Glutamatergic neuron (in vitro differentiated cells): ENCODE data around the gene MCTP2. TPM values are rescaled to one million over a fixed set of nuclear protein-coding genes. Genes with fewer than 3 reads are reported as not detected.

Experiments used
- DNase-seq: peaks from one replicate; pipeline ENCODE4 v3.0.0; 2022
- H3K27ac Mint-ChIP-seq: one replicate; pipeline ENCODE4 v1.8.0; 2020; ENCODE audit warnings: mild to moderate bottlenecking, mixed read lengths, inconsistent platforms; ENCODE audit not compliant: unreplicated experiment
- H3K27me3 Mint-ChIP-seq: one replicate; pipeline ENCODE4 v1.8.0; 2020; ENCODE audit warnings: mild to moderate bottlenecking, moderate library complexity, mixed read lengths, inconsistent platforms; ENCODE audit not compliant: unreplicated experiment
- H3K36me3 Mint-ChIP-seq: one replicate; pipeline ENCODE4 v1.8.0; 2020; ENCODE audit warnings: mild to moderate bottlenecking, mixed read lengths, inconsistent platforms; ENCODE audit not compliant: unreplicated experiment
- H3K4me1 Mint-ChIP-seq: one replicate; pipeline ENCODE4 v1.8.0; 2020; ENCODE audit warnings: mild to moderate bottlenecking, low read depth, mixed read lengths, inconsistent platforms; ENCODE audit not compliant: unreplicated experiment
- H3K4me3 Mint-ChIP-seq: one replicate; pipeline ENCODE4 v1.8.0; 2020; ENCODE audit warnings: mild to moderate bottlenecking, mixed read lengths, inconsistent platforms; ENCODE audit not compliant: unreplicated experiment
- H3K9me3 Mint-ChIP-seq: one replicate; pipeline ENCODE4 v1.8.0; 2020; ENCODE audit warnings: mild to moderate bottlenecking, moderate library complexity, mixed read lengths, inconsistent platforms; ENCODE audit not compliant: unreplicated experiment
- total RNA-seq: library from RNA; stranded (reverse); fragmentation: NEBNext Ultra II Directional; extraction: Animal tissue kit (Norgen Biotek cat#: 25700); gene quantifications from one replicate; pipeline ENCODE4 v1.2.1, GENCODE V29; 2021; ENCODE audit not compliant: unreplicated experiment
- TF ChIP-seq, protein P1 (sequence below): fragments of 200-600 bp; sonication (generic); IDR thresholded peaks from one replicate; pipeline ENCODE4 v1.5.0; 2021; ENCODE audit not compliant: partially characterized antibody, unreplicated experiment

Gene MCTP2
- total RNA-seq, 1 donor from 2014 or later = 0.44 TPM

DNA sequence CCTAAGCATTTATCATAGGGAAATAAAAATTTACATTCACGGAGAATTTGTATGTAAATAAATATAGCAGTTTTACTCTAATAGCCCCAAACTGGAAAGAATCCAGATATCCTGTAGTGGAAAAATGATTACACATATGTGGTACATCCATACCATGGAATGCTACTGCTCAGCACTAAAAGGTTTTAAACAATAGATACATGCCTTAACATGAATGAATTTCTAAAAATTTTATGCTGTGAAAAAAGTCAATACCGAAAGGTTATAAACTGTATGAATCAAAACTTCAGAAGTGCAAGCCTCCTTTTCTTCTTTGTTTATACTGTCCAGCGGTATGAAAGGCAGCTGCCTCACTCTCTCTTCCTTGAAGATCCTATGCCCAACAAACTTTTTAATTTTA is 37.5 kb upstream of the MCTP2 start:
- no peaks in the 10 kb centered on the region for H3K27me3 Mint-ChIP-seq
- no peaks in the 10 kb centered on the region for H3K9me3 Mint-ChIP-seq
- no peak for DNase-seq
- no peak overlapping the region for H3K4me3 Mint-ChIP-seq
- H3K36me3 Mint-ChIP-seq = no peaks in the 10 kb centered on the region
- H3K27ac Mint-ChIP-seq = no peak overlapping the region
- TF ChIP-seq, protein P1, sequence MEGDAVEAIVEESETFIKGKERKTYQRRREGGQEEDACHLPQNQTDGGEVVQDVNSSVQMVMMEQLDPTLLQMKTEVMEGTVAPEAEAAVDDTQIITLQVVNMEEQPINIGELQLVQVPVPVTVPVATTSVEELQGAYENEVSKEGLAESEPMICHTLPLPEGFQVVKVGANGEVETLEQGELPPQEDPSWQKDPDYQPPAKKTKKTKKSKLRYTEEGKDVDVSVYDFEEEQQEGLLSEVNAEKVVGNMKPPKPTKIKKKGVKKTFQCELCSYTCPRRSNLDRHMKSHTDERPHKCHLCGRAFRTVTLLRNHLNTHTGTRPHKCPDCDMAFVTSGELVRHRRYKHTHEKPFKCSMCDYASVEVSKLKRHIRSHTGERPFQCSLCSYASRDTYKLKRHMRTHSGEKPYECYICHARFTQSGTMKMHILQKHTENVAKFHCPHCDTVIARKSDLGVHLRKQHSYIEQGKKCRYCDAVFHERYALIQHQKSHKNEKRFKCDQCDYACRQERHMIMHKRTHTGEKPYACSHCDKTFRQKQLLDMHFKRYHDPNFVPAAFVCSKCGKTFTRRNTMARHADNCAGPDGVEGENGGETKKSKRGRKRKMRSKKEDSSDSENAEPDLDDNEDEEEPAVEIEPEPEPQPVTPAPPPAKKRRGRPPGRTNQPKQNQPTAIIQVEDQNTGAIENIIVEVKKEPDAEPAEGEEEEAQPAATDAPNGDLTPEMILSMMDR = no peak
- H3K4me1 Mint-ChIP-seq = no peaks in the 10 kb centered on the region

DNA sequence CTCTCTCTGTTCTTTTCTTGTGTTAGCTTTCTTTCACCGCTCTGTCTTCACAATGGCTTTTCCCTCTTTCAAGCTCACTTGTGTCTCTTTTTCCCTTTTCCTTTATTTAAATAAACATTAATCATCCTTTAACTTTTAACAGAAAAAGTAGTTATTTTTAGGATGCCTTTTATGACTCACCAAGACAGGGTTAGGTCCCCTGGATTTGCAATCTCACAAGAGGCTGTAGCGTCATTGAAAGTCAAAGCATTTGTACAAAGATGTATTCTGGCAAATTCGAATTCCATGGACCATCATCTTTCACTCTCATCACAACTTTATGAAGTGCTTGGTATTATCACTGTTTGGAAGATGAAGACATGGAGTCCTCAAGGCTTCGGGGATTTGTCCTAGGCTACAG is 34.8 kb upstream of the MCTP2 start:
- Mint-ChIP-seq H3K9me3 (no peaks in the 10 kb centered on the region), H3K27ac (no peak overlapping the region), H3K36me3 (no peaks in the 10 kb centered on the region), H3K4me1 (no peaks in the 10 kb centered on the region), H3K27me3 (no peaks in the 10 kb centered on the region), H3K4me3 (no peak overlapping the region)
- DNase-seq = no peak
- TF ChIP-seq, protein P1 = no peak

DNA sequence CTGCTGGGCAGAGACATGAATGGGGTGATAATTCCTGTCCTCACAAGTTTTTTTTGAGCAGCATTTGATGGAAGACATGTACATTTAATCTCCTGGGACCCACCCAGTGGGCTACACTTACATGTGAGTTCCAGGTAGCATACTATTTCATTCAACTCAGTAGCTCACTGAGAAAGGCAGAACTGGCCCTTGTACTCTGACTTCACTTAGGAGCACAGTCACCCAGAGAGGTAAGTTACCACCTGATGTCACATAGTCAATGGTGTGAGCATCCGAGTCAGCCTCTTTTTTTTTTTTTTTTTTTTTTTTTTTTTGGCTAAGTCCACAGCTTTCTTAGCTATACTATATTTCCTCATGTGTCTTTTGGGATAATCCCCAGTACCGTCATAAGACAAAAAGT is 32.7 kb upstream of the MCTP2 start:
- no peak overlapping the region for H3K27ac Mint-ChIP-seq
- no peaks in the 10 kb centered on the region for H3K4me1 Mint-ChIP-seq
- no peaks in the 10 kb centered on the region for H3K27me3 Mint-ChIP-seq
- no peaks in the 10 kb centered on the region for H3K36me3 Mint-ChIP-seq
- DNase-seq = no peak
- no peaks in the 10 kb centered on the region for H3K9me3 Mint-ChIP-seq
- H3K4me3 Mint-ChIP-seq = no peak overlapping the region
- TF ChIP-seq, protein P1 = no peak

DNA sequence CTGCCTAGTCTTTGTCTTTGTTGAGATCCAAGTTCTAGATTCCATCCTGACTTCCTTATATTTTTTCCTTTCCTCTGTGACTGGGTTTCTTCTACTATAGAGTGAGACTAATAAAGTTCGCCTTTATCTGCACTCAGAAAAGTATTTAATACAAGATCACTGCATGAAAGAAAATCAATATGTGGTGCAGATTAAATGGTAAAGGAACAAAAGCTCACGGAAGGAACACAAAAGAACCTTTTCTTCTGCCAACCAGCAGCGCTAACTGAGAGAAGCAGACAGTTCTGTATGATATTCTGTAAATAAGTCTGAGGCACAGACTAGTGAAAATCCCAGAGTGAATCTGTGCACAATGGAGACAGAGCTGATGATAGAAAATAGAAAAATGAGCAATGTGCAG is 31.6 kb upstream of the MCTP2 start:
- H3K9me3 Mint-ChIP-seq = no peaks in the 10 kb centered on the region
- H3K36me3 Mint-ChIP-seq = no peaks in the 10 kb centered on the region
- TF ChIP-seq, protein P1 = no peak
- H3K4me3 Mint-ChIP-seq = no peak overlapping the region
- H3K4me1 Mint-ChIP-seq = no peaks in the 10 kb centered on the region
- H3K27me3 Mint-ChIP-seq = no peaks in the 10 kb centered on the region
- no peak for DNase-seq
- no peak overlapping the region for H3K27ac Mint-ChIP-seq

DNA sequence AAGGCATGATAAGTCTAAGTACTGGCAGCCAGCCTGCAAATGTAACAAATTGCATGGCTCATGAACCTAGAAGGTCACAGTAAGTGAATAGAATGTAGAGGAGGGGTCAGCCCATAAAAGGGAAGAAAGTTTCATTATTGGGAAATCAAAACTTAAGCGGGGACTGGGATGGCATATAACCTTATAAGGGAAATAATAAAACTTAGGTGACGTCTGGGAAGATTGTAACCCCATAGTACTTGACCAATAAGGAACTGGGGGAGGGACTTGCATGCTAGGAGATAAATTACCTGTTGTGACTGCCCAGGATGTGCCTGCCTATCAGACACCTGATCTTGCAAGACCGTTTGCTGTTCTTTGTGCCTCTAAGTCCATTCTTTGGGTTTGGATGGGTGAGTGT is 28.1 kb upstream of the MCTP2 start:
- DNase-seq = no peak
- TF ChIP-seq, protein P1 = no peak
- H3K36me3 Mint-ChIP-seq = no peaks in the 10 kb centered on the region
- H3K27me3 Mint-ChIP-seq = peaks cover under 1% of the 10 kb centered on the region
- no peak overlapping the region for H3K4me3 Mint-ChIP-seq
- no peaks in the 10 kb centered on the region for H3K9me3 Mint-ChIP-seq
- no peaks in the 10 kb centered on the region for H3K4me1 Mint-ChIP-seq
- H3K27ac Mint-ChIP-seq = no peak overlapping the region
